Upper lobe of left lung (tissue), 4 donors: ENCODE data around the gene DUSP18.

Source experiments
- EP300 ChIP-seq, 4 donors: sonication (generic); formaldehyde crosslinking; IDR thresholded peaks; one replicate each; pipeline ENCODE4 v1.5.1; 2017; ENCODE audit warnings: antibody characterized with exemption in 4 of 4, control low read depth in 2 of 4
- POLR2A ChIP-seq, 4 donors: fragments of 450-650 bp; IDR thresholded peaks; one replicate each; pipeline ENCODE4 v1.5.1; 2016 to 2017; ENCODE audit warnings: antibody characterized with exemption in 4 of 4, mild to moderate bottlenecking in 2 of 4
- POLR2AphosphoS5 ChIP-seq, 2 donors: sonication (generic); formaldehyde crosslinking; IDR thresholded peaks; one replicate each; pipeline ENCODE4 v1.5.1; 2017; ENCODE audit warnings: antibody characterized with exemption in 2 of 2

DNA sequence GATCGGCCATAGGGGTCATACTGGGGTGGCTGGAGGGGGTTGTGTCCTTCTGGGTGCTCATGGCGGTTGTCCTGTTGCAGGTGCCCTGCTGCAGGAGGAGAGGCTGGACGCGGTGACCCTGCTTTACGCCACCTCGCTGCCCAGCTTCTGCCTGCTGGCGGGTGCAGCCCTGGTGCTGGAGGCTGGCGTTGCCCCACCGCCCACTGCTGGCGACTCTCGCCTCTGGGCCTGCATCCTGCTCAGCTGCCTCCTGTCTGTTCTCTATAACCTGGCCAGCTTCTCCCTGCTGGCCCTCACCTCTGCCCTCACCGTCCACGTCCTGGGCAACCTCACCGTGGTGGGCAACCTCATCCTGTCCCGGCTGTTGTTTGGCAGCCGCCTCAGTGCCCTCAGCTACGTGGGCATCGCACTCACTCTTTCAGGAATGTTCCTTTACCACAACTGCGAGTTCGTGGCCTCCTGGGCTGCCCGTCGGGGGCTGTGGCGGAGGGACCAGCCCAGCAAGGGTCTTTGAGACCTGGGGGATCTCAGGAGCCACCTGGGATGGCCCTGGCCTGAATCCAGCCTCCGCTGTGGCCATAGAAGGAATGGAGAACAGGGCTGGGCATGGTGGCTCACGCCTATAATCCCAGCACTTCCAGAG is 21.0 kb downstream of the DUSP18 start:
- TF ChIP-seq POLR2A (IDR thresholded peaks at IDR 0.05): no peak
- no peak for TF ChIP-seq POLR2AphosphoS5 (IDR thresholded peaks at IDR 0.05)
- no peak for TF ChIP-seq EP300 (IDR thresholded peaks at IDR 0.05)
